ENCODE results near the gene FAM89B.

GRCh38 chr11:65593518-65594414 lies 21.4 kb downstream of the FAM89B start:
- no peak for TF ChIP-seq TEAD4 (IDR thresholded peaks at IDR 0.05)
- no peak for TF ChIP-seq YY1 (IDR thresholded peaks at IDR 0.05; ENCODE audit: low read depth)
- no peak for TF ChIP-seq MAX (IDR thresholded peaks at IDR 0.05)
- no peak for TF ChIP-seq EP300 (IDR thresholded peaks at IDR 0.05; ENCODE audit: borderline replicate concordance)
- no peak for TF ChIP-seq CREB1 (IDR thresholded peaks at IDR 0.05; ENCODE audit: low read depth)
- peak; percentile 33; the same call in 1 of the 2 replicates for TF ChIP-seq RAD21 (IDR thresholded peaks at IDR 0.05; ENCODE audit: low read depth)
- TF ChIP-seq NFIC (IDR thresholded peaks at IDR 0.05): no peak
- TF ChIP-seq EGR1 (IDR thresholded peaks at IDR 0.05): no peak
- TF ChIP-seq CEBPB (IDR thresholded peaks at IDR 0.05): no peak

All from Ishikawa (cell line).